Ovary (tissue), 10 donors: ENCODE measurements around the gene ATOH7. TPM values are rescaled to one million over a fixed set of nuclear protein-coding genes. Genes with fewer than 3 reads are reported as not detected.
"Not testable (repeated sequence)": the region's sequence is repeated elsewhere in the genome, so short reads cannot be mapped to it uniquely, and the experiment has no call there.

Experiments used
- DNase-seq, 5 donors: peaks; one replicate each; pipeline ENCODE4 v3.0.0-alpha.2; 2019 to 2020
- H3K27ac ChIP-seq, 2 donors: fragments of 200-600 bp; one replicate each; pipeline versions ENCODE4 v1.5.1 to v1.8.0; 2019 to 2022
- H3K27me3 ChIP-seq: fragments of 200-600 bp; one replicate; pipeline ENCODE4 v1.8.0; 2022
- H3K36me3 ChIP-seq: fragments of 200-600 bp; sonication (generic); one replicate; pipeline ENCODE4 v1.5.1; 2019
- H3K4me1 ChIP-seq: one replicate; pipeline ENCODE4 v1.8.1; 2013; ENCODE audit warnings: mild to moderate bottlenecking, moderate library complexity; ENCODE audit not compliant: insufficient read depth
- H3K4me3 ChIP-seq: fragments of 200-600 bp; sonication (generic); one replicate; pipeline ENCODE4 v1.5.1; 2017
- H3K9me3 ChIP-seq, 2 donors: fragments of 200-600 bp in 1 of 2; sonication (generic) in 1 of 2; one replicate each; pipeline versions ENCODE4 v1.5.1 to v1.8.1; 2013 to 2019; ENCODE audit warnings: mild to moderate bottlenecking in 1 of 2, moderate library complexity in 1 of 2
- EP300 ChIP-seq: sonication (generic); formaldehyde crosslinking; IDR thresholded peaks from one replicate; pipeline ENCODE4 v1.6.1; 2017; ENCODE audit warnings: antibody characterized with exemption
- POLR2A ChIP-seq: fragments of 450-650 bp; IDR thresholded peaks from one replicate; pipeline ENCODE4 v1.6.1; 2017; ENCODE audit warnings: antibody characterized with exemption, mild to moderate bottlenecking, moderate library complexity
- WGBS, 3 donors: extraction: QIAGEN DNeasy Blood & Tissue Kit in 1 of 3; methylation state at CpG; one replicate each; pipeline versions ENCODE4 v1.1.5 to v1.1.7; 2013 to 2017; 5-methylcytosine and 5-hydroxymethylcytosine counted together
- intact Hi-C, 4 donors: fragments of 100-400 bp; cut with DNase I; formaldehyde crosslinking; loops; one replicate each; pipeline versions ENCODE4 v1.11.0 to v1.15.1; 2022 to 2023
- long read RNA-seq, 3 donors: library from polyadenylated mRNA in 2 of 3; unstranded in 2 of 3; transcript quantifications; one replicate each; pipeline ENCODE4 v2.0.0 and lab custom pipeline, GENCODE V29; 2021 to 2026
- polyA plus RNA-seq, 2 donors: library from polyadenylated mRNA; stranded (reverse); fragments of 200-250 nt in 1 of 2; fragments of 350-450 nt in 1 of 2; fragmentation: Illumina TruSeq in 1 of 2; extraction: RNeasy Lipid Tissue Mini Kit (QIAGEN cat#74804) in 1 of 2; gene quantifications; one replicate each; pipeline ENCODE4 v1.2.3, GENCODE V29; 2013 to 2014
- total RNA-seq, 7 donors: library from RNA; depleted of rRNA in 2 of 7; stranded (reverse); fragments of >200 nt in 2 of 7; fragmentation: NEBNext Ultra II Directional in 3 of 7; extraction: Animal tissue kit (Norgen Biotek cat#: 25700) in 3 of 7; gene quantifications; one replicate each; pipeline versions ENCODE4 v1.1.0 to v1.2.4, GENCODE V29; 2016 to 2023
- TF ChIP-seq, protein P1 (sequence below), 3 donors: fragments of 450-650 bp in 2 of 3; fragments of 200-600 bp in 1 of 3; IDR thresholded peaks; one replicate each; pipeline versions ENCODE4 v1.5.1 to v1.8.0; 2016 to 2022; ENCODE audit warnings: antibody characterized with exemption in 3 of 3, mild to moderate bottlenecking in 1 of 3
- donor health status: DM: no; HTN: no; CAD: no; lungs with moderate emphysema.
- donor health status: DM: no; HTN: no; CAD: no.
- donor health status: Bipolar disorder and iron deficiency.
- donor health status: DM: yes; HTN: yes; CAD: no.
- donor health status: DM: no; HTN: no; CAD: no.
- donor health status: DM: yes; HTN: yes; CAD: no.

ATOH7 gene
- under 1 TPM in 2 of 7 donors, not detected in 5; 0.23 to 0.60 TPM for total RNA-seq
- polyA plus RNA-seq, result under 1 TPM in 1 of 2 donors, not detected in 1; 0.16 TPM
- long read RNA-seq, donor 1, result 0 reads
- long read RNA-seq, donor 2, partial matches to known transcripts, result 0 of 2 reads
- long read RNA-seq, donor 2, other reads (novel, unspliced or antisense), result 0 of 2 reads
- long read RNA-seq, donor 3, result 0 reads

- no peaks in the 10 kb centered on the region for H3K4me1 ChIP-seq
- peak within 1 kb of the TSS; percentile 55 for H3K4me3 ChIP-seq
- no peaks in the 10 kb centered on the region for H3K36me3 ChIP-seq
- peak within 1 kb of the TSS; percentile 44 to 72 for H3K27ac ChIP-seq
- intact Hi-C loops, result no loop called here
- peak in 1 of 5 donors; percentile 18 for DNase-seq
- WGBS, 3 donors, result 11 to 25% (median 17%) methylated on average over 13 of the region's 13 CpGs
- TF ChIP-seq POLR2A (no peak), EP300 (no peak)
- TF ChIP-seq, protein P1, sequence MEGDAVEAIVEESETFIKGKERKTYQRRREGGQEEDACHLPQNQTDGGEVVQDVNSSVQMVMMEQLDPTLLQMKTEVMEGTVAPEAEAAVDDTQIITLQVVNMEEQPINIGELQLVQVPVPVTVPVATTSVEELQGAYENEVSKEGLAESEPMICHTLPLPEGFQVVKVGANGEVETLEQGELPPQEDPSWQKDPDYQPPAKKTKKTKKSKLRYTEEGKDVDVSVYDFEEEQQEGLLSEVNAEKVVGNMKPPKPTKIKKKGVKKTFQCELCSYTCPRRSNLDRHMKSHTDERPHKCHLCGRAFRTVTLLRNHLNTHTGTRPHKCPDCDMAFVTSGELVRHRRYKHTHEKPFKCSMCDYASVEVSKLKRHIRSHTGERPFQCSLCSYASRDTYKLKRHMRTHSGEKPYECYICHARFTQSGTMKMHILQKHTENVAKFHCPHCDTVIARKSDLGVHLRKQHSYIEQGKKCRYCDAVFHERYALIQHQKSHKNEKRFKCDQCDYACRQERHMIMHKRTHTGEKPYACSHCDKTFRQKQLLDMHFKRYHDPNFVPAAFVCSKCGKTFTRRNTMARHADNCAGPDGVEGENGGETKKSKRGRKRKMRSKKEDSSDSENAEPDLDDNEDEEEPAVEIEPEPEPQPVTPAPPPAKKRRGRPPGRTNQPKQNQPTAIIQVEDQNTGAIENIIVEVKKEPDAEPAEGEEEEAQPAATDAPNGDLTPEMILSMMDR (IDR thresholded peaks at IDR 0.05), result no peak
- H3K9me3 ChIP-seq, result no peaks in the 10 kb centered on the region
- H3K27me3 ChIP-seq, result no peaks in the 10 kb centered on the region
Measured at GRCh38 chr10:68231817-68232251, at the start of gene ATOH7. TSS of gene ATOH7 (minus strand) at chr10:68232113. CDS start at chr10:68231677, 436 bp downstream.

DNA sequence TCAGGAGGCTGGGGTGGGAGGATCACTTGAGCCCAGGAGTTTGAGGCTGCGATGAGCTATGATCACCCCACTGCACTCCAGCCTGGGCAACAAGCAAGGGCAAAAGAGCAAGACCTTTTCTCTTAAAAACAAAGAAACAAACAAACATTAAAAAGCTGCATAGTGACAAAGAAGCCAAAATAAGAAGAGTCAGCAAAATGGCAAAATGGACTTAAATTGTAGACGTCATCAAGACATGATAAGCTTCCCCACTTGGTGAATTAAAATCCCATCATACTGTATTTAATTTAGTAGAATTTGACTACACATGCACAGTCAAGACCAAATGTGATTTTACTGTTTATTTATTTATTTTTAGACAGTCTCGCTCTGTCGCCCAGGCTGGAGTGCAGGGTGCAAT is 48.8 kb upstream of the ATOH7 start:
- intact Hi-C loops, result no loop called here
- 95 to 98% (median 95%) methylated on average over 4 of the region's 4 CpGs for WGBS, 3 donors

DNA sequence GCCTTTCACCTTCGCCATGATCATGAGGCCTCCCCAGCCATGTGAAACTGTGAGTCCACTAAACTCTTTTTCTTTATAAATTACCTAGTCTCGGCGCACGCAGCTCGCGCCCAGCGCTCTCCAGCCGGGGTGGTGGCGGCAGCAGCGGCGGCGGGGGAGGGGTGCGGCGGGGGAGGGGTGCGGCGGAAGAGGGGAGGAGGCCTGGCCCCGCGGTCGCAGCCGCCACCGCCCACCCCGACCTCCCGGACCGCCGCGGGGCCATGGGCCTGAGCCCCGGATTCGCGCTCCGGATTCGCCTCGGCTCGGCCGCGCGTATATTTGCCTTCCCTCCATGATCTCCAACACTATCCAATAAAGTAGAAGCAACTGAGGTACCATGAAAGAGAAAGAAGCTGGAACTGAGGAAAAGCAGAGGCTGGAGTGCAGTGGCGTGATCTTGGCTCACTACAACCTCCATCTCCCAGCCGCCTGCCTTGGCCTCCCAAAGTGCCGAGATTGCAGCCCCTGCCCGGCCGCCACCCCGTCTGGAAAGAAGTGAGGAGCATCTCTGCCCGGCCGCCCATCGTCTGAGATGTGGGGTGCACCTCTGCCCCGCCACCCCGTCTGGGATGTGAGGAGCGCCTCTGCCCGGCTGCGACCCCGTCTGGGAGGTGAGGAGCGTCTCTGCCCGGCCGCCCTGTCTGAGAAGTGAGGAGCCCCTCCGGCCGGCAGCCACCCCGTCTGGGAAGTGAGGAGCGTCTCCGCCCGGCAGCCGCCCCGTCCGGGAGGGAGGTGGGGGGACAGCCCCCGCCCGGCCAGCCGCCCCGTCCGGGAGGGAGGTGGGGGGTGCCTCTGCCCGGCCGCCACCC is 47.2 kb upstream of the ATOH7 start:
- 96 to 98% (median 97%) methylated on average over 68 to 70 of the region's 70 CpGs for WGBS, 3 donors
- H3K4me3 ChIP-seq, DNase-seq, H3K27ac ChIP-seq, H3K36me3 ChIP-seq, intact Hi-C loops, H3K9me3 ChIP-seq, H3K4me1 ChIP-seq, H3K27me3 ChIP-seq: not testable (repeated sequence)

More for the DNA sequence above, 48.8 kb upstream of the ATOH7 start:
- Histone ChIP-seq H3K27ac (no peak overlapping the region), H3K36me3 (no peaks in the 10 kb centered on the region), H3K4me1 (no peaks in the 10 kb centered on the region), H3K27me3 (no peaks in the 10 kb centered on the region), H3K4me3 (no peak overlapping the region), H3K9me3 (no peaks in the 10 kb centered on the region)
- TF ChIP-seq POLR2A (no peak), EP300 (no peak)
- TF ChIP-seq, protein P1 (IDR thresholded peaks at IDR 0.05), result no peak
- no peak for DNase-seq

DNA sequence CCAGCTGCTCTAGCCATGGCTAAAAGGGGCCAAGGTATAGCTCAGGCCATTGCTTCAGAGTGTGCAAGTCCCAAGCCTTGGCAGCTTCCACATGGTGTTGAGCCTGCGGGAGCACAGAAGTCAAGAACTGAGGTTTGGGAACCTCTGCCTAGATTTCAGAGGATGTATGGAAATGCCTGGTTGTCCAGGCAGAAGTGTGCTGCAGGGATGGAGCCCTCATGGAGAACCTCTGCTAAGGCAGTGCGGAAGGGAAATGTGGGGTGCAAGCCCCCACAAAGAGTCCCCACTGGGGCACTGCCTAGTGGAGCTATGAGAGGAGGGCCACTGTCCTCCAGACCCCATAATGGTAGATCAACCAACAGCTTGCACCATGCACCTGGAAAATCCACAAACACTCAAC is 45.9 kb upstream of the ATOH7 start:
- H3K4me1 ChIP-seq, H3K27ac ChIP-seq, H3K4me3 ChIP-seq, DNase-seq, H3K27me3 ChIP-seq, H3K9me3 ChIP-seq, H3K36me3 ChIP-seq, intact Hi-C loops: not testable (repeated sequence)
- WGBS, 3 donors, result 97 to 100% (median 99%) methylated on average over 2 of the region's 2 CpGs

- Histone ChIP-seq H3K27me3 (no peaks in the 10 kb centered on the region), H3K36me3 (no peaks in the 10 kb centered on the region), H3K4me1 (no peaks in the 10 kb centered on the region), H3K9me3 (no peaks in the 10 kb centered on the region), H3K4me3 (no peak overlapping the region), H3K27ac (no peak overlapping the region)
- TF ChIP-seq EP300, result no peak
- TF ChIP-seq, protein P1 (IDR thresholded peaks at IDR 0.05), result no peak
- intact Hi-C loops, result no loop called here
- no peak for DNase-seq
Measured at GRCh38 chr10:68276224-68276623, 44.3 kb upstream of the ATOH7 start.
